Natural killer cell (primary cell): ENCODE results near the gene VILL. TPM values are rescaled to one million over a fixed set of nuclear protein-coding genes. Genes with fewer than 3 reads are reported as not detected.

ENCODE experiments used
- ATAC-seq, 3 donors: fragments of 150-1000 bp in 2 of 3; fragments of 200-7000 bp in 1 of 3; cut with Tn5 transposase; 1 replicate in 1 of 3; 2 replicates in 2 of 3; pipeline ENCODE4 v1.10.0; 2021; ENCODE audit warnings: mild to moderate bottlenecking in 2 of 3, moderate library complexity in 2 of 3
- DNase-seq, 2 donors: peaks; one replicate each; pipeline versions ENCODE4 v3.0.0 to v3.0.0-alpha.2; 2013 to 2021; ENCODE audit warnings: mixed read lengths in 1 of 2
- H3K27ac ChIP-seq: one replicate; pipeline ENCODE4 v1.5.1; 2013; ENCODE audit warnings: mild to moderate bottlenecking, low read length
- H3K27me3 ChIP-seq: one replicate; pipeline ENCODE4 v1.6.1; 2013; ENCODE audit warnings: low read length; ENCODE audit not compliant: control insufficient read depth, insufficient read depth
- H3K36me3 ChIP-seq: one replicate; pipeline ENCODE4 v1.6.1; 2013; ENCODE audit warnings: low read length; ENCODE audit not compliant: control insufficient read depth, insufficient read depth
- H3K4me1 ChIP-seq: one replicate; pipeline ENCODE4 v1.6.1; 2013; ENCODE audit warnings: low read length; ENCODE audit not compliant: control insufficient read depth, insufficient read depth
- H3K4me3 ChIP-seq: one replicate; pipeline ENCODE4 v1.5.1; 2013; ENCODE audit warnings: low read length
- H3K9me3 ChIP-seq: one replicate; pipeline ENCODE4 v1.6.1; 2013; ENCODE audit warnings: low read length; ENCODE audit not compliant: control insufficient read depth, insufficient read depth
- H3K27ac Mint-ChIP-seq, 2 donors: one replicate each; pipeline ENCODE4 v1.8.0; 2022; ENCODE audit warnings: mild to moderate bottlenecking in 2 of 2, mixed read lengths in 2 of 2, moderate library complexity in 1 of 2
- H3K27me3 Mint-ChIP-seq, 2 donors: one replicate each; pipeline ENCODE4 v1.8.0; 2022; ENCODE audit warnings: low read depth in 2 of 2, mixed read lengths in 2 of 2
- H3K36me3 Mint-ChIP-seq: one replicate; pipeline ENCODE4 v1.8.0; 2022; ENCODE audit warnings: mixed read lengths
- H3K4me1 Mint-ChIP-seq, 2 donors: one replicate each; pipeline ENCODE4 v1.8.0; 2022; ENCODE audit warnings: mixed read lengths in 2 of 2
- H3K4me3 Mint-ChIP-seq: one replicate; pipeline ENCODE4 v1.8.0; 2022; ENCODE audit warnings: mild to moderate bottlenecking, moderate library complexity, mixed read lengths
- H3K9me3 Mint-ChIP-seq, 2 donors: one replicate each; pipeline ENCODE4 v1.8.0; 2022; ENCODE audit warnings: mixed read lengths in 2 of 2
- WGBS: methylation state at CpG from one replicate; pipeline ENCODE4 v1.1.7; 2013; ENCODE audit warnings: missing lambda C conversion rate; ENCODE audit not compliant: insufficient coverage; 5-methylcytosine and 5-hydroxymethylcytosine counted together
- intact Hi-C: fragments of 100-400 bp; cut with micrococcal nuclease; formaldehyde crosslinking; loops from one replicate; pipeline ENCODE4 v1.14.2; 2022
- total RNA-seq, 4 donors: library from RNA; stranded (reverse); fragments of 120-200 nt in 1 of 4; gene quantifications; one replicate each; pipeline versions ENCODE4 v1.2.3 to v1.2.4, GENCODE V29; 2013 to 2022
- TF ChIP-seq, protein P1 (sequence below): fragments of 200-600 bp; IDR thresholded peaks from one replicate; pipeline ENCODE4 v1.8.0; 2022; ENCODE audit warnings: antibody characterized with exemption

Gene VILL
- total RNA-seq: 10 to 100 TPM; 25.6 to 27.8 (median 26.9) TPM
- 20.3 TPM for total RNA-seq (2013)

- 93% methylated on average over 10 of the region's 10 CpGs for WGBS
- H3K4me1 Mint-ChIP-seq: peaks cover 25 to 26% of the 10 kb centered on the region in 2 donors
- H3K36me3 Mint-ChIP-seq: no peaks in the 10 kb centered on the region
- H3K4me3 ChIP-seq: no peak within 1 kb of the TSS
- H3K4me3 Mint-ChIP-seq: no peak within 1 kb of the TSS
- H3K36me3 ChIP-seq: no peaks in the 10 kb centered on the region
- TF ChIP-seq, protein P1, sequence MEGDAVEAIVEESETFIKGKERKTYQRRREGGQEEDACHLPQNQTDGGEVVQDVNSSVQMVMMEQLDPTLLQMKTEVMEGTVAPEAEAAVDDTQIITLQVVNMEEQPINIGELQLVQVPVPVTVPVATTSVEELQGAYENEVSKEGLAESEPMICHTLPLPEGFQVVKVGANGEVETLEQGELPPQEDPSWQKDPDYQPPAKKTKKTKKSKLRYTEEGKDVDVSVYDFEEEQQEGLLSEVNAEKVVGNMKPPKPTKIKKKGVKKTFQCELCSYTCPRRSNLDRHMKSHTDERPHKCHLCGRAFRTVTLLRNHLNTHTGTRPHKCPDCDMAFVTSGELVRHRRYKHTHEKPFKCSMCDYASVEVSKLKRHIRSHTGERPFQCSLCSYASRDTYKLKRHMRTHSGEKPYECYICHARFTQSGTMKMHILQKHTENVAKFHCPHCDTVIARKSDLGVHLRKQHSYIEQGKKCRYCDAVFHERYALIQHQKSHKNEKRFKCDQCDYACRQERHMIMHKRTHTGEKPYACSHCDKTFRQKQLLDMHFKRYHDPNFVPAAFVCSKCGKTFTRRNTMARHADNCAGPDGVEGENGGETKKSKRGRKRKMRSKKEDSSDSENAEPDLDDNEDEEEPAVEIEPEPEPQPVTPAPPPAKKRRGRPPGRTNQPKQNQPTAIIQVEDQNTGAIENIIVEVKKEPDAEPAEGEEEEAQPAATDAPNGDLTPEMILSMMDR: no peak
- DNase-seq: peak in 1 of 2 donors; percentile 9
- peaks cover 13% of the 10 kb centered on the region for H3K4me1 ChIP-seq
- no peak within 1 kb of the TSS for H3K27ac Mint-ChIP-seq
- no peak within 1 kb of the TSS for H3K27ac ChIP-seq
- H3K27me3 Mint-ChIP-seq: no peaks in the 10 kb centered on the region
- no peak for ATAC-seq
- no peaks in the 10 kb centered on the region for H3K9me3 ChIP-seq
- intact Hi-C loops: no loop called here
- H3K9me3 Mint-ChIP-seq: no peaks in the 10 kb centered on the region
- no peaks in the 10 kb centered on the region for H3K27me3 ChIP-seq
These were observed at the start of gene VILL for GRCh38 chr3:37990527-37990926. TSS of gene VILL (plus strand) at chr3:37990786. CDS start at chr3:37993673, 2,887 bp downstream.

GRCh38 chr3:37941608-37942508 lies 48.7 kb upstream of the VILL start:
- intact Hi-C loops: no loop called here
- H3K9me3 Mint-ChIP-seq: no peaks in the 10 kb centered on the region
- H3K4me1 Mint-ChIP-seq: no peaks in the 10 kb centered on the region
- H3K27ac Mint-ChIP-seq: no peak overlapping the region
- H3K36me3 Mint-ChIP-seq: no peaks in the 10 kb centered on the region
- TF ChIP-seq, protein P1: no peak
- H3K27me3 ChIP-seq: no peaks in the 10 kb centered on the region
- H3K4me3 Mint-ChIP-seq: no peak overlapping the region
- H3K4me1 ChIP-seq: no peaks in the 10 kb centered on the region
- H3K27ac ChIP-seq: no peak overlapping the region
- H3K9me3 ChIP-seq: no peaks in the 10 kb centered on the region
- WGBS: 92% methylated on average over 12 of the region's 12 CpGs
- ATAC-seq: no peak
- no peaks in the 10 kb centered on the region for H3K36me3 ChIP-seq
- H3K4me3 ChIP-seq: no peak overlapping the region
- peaks cover 0 to 5% of the 10 kb centered on the region in 2 donors for H3K27me3 Mint-ChIP-seq
- DNase-seq: no peak

- Mint-ChIP-seq H3K4me1 (no peaks in the 10 kb centered on the region), H3K9me3 (no peaks in the 10 kb centered on the region), H3K36me3 (no peaks in the 10 kb centered on the region), H3K27ac (no peak overlapping the region), H3K4me3 (no peak overlapping the region), H3K27me3 (no peaks in the 10 kb centered on the region)
- TF ChIP-seq, protein P1: no peak
- Histone ChIP-seq H3K4me1 (no peaks in the 10 kb centered on the region), H3K4me3 (no peak overlapping the region), H3K36me3 (no peaks in the 10 kb centered on the region), H3K27me3 (no peaks in the 10 kb centered on the region), H3K27ac (no peak overlapping the region), H3K9me3 (no peaks in the 10 kb centered on the region)
- intact Hi-C loops: no loop called here
- ATAC-seq (no peak), DNase-seq (no peak)
- WGBS: 94% methylated on average over 2 of the region's 2 CpGs
These were observed 47.9 kb upstream of the VILL start for GRCh38 chr3:37942646-37943045.
